B cell (primary cell): ENCODE results near the gene LCE2B.
"Not testable (repeated sequence)": the region's sequence is repeated elsewhere in the genome, so short reads cannot be mapped to it uniquely, and the experiment has no call there.

ENCODE experiments used
- CTCF ChIP-seq: fragments of 200-600 bp; IDR thresholded peaks from one replicate; pipeline ENCODE4 v1.8.0; 2022; ENCODE audit warnings: antibody characterized with exemption, mild to moderate bottlenecking
- EZH2 ChIP-seq: IDR thresholded peaks from 2 replicates; pipeline ENCODE4 v1.6.1; 2012; ENCODE audit warnings: borderline replicate concordance, low read depth, mild to moderate bottlenecking, moderate library complexity, low read length; ENCODE audit not compliant: insufficient read depth, poor library complexity, severe bottlenecking

GRCh38 chr1:152666171-152666570 is 19.8 kb upstream of the LCE2B start:
- TF ChIP-seq CTCF, EZH2: not testable (repeated sequence)
